HepG2 (cell line): ENCODE results near the gene ETV2. TPM values are rescaled to one million over a fixed set of nuclear protein-coding genes. Genes with fewer than 3 reads are reported as not detected.

ENCODE experiments used
- CREM ChIP-seq, 2 experiments: sonication (generic) in 1 of 2; formaldehyde crosslinking in 1 of 2; IDR thresholded peaks; 2 replicates each; pipeline versions ENCODE4 v1.4.0 to v1.6.1; 2016 to 2020; ENCODE audit warnings: antibody characterized with exemption in 1 of 2, mild to moderate bottlenecking in 1 of 2, missing genetic modification reagents in 1 of 2
- ETV5 ChIP-seq: IDR thresholded peaks from 2 replicates; pipeline ENCODE4 v1.6.1; 2018; ENCODE audit warnings: missing biosample characterization, missing genetic modification reagents, inconsistent platforms, borderline replicate concordance
- FOXK1 ChIP-seq: sonication (generic); formaldehyde crosslinking; IDR thresholded peaks from 2 replicates; pipeline ENCODE4 v1.4.0; 2020; ENCODE audit warnings: low read depth, missing genetic modification reagents, borderline replicate concordance
- GFI1 ChIP-seq: sonication (generic); formaldehyde crosslinking; IDR thresholded peaks from 2 replicates; pipeline ENCODE4 v1.5.0; 2020; ENCODE audit warnings: missing genetic modification reagents, mild to moderate bottlenecking, borderline replicate concordance
- NFIB ChIP-seq: sonication (generic); formaldehyde crosslinking; IDR thresholded peaks from 2 replicates; pipeline ENCODE4 v1.9.0; 2021; ENCODE audit warnings: missing genetic modification reagents, mild to moderate bottlenecking, borderline replicate concordance
- SIN3B ChIP-seq: fragments of 150-350 bp; IDR thresholded peaks from 2 replicates; pipeline ENCODE4 v1.6.1; 2014; ENCODE audit warnings: low read length
- ZFP90 ChIP-seq: sonication (generic); formaldehyde crosslinking; IDR thresholded peaks from 2 replicates; pipeline ENCODE4 v1.8.0; 2022; ENCODE audit warnings: missing genetic modification reagents, mild to moderate bottlenecking, inconsistent platforms, borderline replicate concordance
- ZNF251 ChIP-seq: sonication (generic); formaldehyde crosslinking; IDR thresholded peaks from 2 replicates; pipeline ENCODE4 v1.9.0; 2021; ENCODE audit warnings: mild to moderate bottlenecking, missing genetic modification reagents
- ZNF3 ChIP-seq: IDR thresholded peaks from 2 replicates; pipeline ENCODE4 v1.7.0; 2017; ENCODE audit warnings: inconsistent platforms
- ZNF83 ChIP-seq: sonication (generic); formaldehyde crosslinking; IDR thresholded peaks from 2 replicates; pipeline ENCODE4 v1.4.0; 2020; ENCODE audit warnings: missing genetic modification reagents, mild to moderate bottlenecking, borderline replicate concordance
- polyA plus RNA-seq, 8 experiments: library from polyadenylated mRNA; depleted of rRNA in 3 of 8; stranded (reverse) in 7 of 8; unstranded in 1 of 8; fragments of >200 nt; fragmentation: Illumina TruSeq in 4 of 8; extraction: Trizol in 4 of 8; gene quantifications; 2 replicates each; pipeline versions ENCODE4 v1.2.1 to v1.2.3, GENCODE V29; 2011 to 2016; ENCODE audit warnings: low read depth in 4 of 8, missing spikeins in 1 of 8, mixed read lengths in 1 of 8; ENCODE audit not compliant: insufficient read depth in 1 of 8
- total RNA-seq, 5 experiments: library from RNA; depleted of rRNA; stranded (reverse); fragments of >200 nt; fragmentation: Illumina TruSeq; extraction: Trizol; gene quantifications; 2 replicates each; pipeline ENCODE4 v1.2.3, GENCODE V29; 2016; ENCODE audit warnings: low read depth in 1 of 5
- TF ChIP-seq, protein P1 (sequence below): sonication (generic); formaldehyde crosslinking; IDR thresholded peaks from 2 replicates; pipeline ENCODE4 v1.8.1; 2023; ENCODE audit warnings: mild to moderate bottlenecking, moderate library complexity, missing genetic modification reagents
- TF ChIP-seq, protein P2 (sequence below): sonication (generic); formaldehyde crosslinking; IDR thresholded peaks from 2 replicates; pipeline ENCODE4 v1.5.0; 2020; ENCODE audit warnings: mild to moderate bottlenecking, low read depth, missing genetic modification reagents, borderline replicate concordance
- TF ChIP-seq, protein P3 (sequence below): sonication (generic); formaldehyde crosslinking; IDR thresholded peaks from 2 replicates; pipeline ENCODE4 v1.4.0; 2020; ENCODE audit warnings: missing genetic modification reagents, borderline replicate concordance
- TF ChIP-seq, protein P4 (sequence below): sonication (generic); IDR thresholded peaks from 2 replicates; pipeline ENCODE4 v1.6.1; 2016; ENCODE audit warnings: low read depth, borderline replicate concordance
- TF ChIP-seq, protein P5 (sequence below): sonication (generic); formaldehyde crosslinking; IDR thresholded peaks from 2 replicates; pipeline ENCODE4; 2020; ENCODE audit warnings: missing genetic modification reagents, mild to moderate bottlenecking, borderline replicate concordance

Gene ETV2
- total and polyA plus RNA-seq, 2 of the 13 experiments (the other 11 are each of a cell fraction or from before 2014, with no cell fraction given), result 0.07 to 0.20 TPM

DNA sequence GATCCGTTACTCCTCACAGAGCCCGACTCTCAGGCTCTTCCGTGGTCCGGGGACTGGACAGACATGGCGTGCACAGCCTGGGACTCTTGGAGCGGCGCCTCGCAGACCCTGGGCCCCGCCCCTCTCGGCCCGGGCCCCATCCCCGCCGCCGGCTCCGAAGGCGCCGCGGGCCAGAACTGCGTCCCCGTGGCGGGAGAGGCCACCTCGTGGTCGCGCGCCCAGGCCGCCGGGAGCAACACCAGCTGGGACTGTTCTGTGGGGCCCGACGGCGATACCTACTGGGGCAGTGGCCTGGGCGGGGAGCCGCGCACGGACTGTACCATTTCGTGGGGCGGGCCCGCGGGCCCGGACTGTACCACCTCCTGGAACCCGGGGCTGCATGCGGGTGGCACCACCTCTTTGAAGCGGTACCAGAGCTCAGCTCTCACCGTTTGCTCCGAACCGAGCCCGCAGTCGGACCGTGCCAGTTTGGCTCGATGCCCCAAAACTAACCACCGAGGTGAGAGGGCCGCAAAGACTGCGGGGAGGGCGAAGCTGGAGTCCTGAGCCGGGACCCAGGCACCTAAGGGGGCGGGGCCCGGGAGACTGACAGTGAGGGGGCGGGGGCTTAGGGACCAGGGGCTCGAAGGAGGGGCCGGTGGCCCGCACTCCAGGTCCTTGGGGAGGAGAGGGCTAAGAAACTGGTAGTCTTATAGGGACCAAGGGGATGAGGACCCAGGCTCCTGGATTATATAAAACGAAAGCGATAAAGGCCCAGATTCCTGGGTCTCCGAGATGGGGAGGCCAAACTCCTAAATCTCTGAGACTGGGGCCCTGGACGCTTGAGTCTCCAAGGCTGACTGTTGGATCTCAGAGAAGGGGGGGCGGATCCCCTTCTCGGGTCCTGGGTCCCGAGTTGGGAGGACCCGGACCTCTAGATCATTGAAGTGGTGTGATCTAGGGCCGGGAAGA, 2.0 kb downstream of the ETV2 start (continued):
- TF ChIP-seq, protein P1, sequence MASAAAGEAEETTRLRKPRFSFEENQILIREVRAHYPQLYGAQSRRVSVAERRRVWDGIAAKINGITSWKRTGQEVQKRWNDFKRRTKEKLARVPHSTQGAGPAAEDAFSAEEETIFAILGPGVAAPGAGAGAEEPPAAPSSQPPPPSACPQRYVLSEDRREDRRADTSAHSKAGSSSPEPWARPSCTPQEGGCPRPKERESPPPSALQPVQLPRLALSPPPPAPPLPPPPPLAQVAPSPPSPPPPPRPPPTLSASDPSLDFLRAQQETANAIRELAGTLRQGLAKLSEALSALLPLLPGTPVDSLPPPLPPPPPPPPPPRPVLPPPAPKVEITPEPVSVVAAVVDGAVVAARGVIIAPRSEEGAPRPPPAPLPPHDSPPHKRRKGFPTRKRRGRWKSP (CRISPR knock-in tag), result peak; percentile 64
- TF ChIP-seq, protein P2, sequence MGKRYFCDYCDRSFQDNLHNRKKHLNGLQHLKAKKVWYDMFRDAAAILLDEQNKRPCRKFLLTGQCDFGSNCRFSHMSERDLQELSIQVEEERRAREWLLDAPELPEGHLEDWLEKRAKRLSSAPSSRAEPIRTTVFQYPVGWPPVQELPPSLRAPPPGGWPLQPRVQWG (CRISPR knock-in tag), result no peak
- TF ChIP-seq ZFP90 (no peak; the same call in 1 of the 2 replicates), ETV5 (CRISPR knock-in tag) (0 out of 2 replicates have a peak, but pooled peaks have one; percentile 30), ZNF3 (no peak), NFIB (no peak), ZNF251 (CRISPR knock-in tag) (no peak), SIN3B (no peak), FOXK1 (peak; percentile 31; the same call in 1 of the 2 replicates), CREM (IDR thresholded peaks at IDR 0.05) (no peak), CREM (CRISPR knock-in tag; IDR thresholded peaks at IDR 0.05) (no peak), ZNF83 (CRISPR knock-in tag) (no peak; the same call in 1 of the 2 replicates), GFI1 (CRISPR knock-in tag) (no peak)
- TF ChIP-seq, protein P3, sequence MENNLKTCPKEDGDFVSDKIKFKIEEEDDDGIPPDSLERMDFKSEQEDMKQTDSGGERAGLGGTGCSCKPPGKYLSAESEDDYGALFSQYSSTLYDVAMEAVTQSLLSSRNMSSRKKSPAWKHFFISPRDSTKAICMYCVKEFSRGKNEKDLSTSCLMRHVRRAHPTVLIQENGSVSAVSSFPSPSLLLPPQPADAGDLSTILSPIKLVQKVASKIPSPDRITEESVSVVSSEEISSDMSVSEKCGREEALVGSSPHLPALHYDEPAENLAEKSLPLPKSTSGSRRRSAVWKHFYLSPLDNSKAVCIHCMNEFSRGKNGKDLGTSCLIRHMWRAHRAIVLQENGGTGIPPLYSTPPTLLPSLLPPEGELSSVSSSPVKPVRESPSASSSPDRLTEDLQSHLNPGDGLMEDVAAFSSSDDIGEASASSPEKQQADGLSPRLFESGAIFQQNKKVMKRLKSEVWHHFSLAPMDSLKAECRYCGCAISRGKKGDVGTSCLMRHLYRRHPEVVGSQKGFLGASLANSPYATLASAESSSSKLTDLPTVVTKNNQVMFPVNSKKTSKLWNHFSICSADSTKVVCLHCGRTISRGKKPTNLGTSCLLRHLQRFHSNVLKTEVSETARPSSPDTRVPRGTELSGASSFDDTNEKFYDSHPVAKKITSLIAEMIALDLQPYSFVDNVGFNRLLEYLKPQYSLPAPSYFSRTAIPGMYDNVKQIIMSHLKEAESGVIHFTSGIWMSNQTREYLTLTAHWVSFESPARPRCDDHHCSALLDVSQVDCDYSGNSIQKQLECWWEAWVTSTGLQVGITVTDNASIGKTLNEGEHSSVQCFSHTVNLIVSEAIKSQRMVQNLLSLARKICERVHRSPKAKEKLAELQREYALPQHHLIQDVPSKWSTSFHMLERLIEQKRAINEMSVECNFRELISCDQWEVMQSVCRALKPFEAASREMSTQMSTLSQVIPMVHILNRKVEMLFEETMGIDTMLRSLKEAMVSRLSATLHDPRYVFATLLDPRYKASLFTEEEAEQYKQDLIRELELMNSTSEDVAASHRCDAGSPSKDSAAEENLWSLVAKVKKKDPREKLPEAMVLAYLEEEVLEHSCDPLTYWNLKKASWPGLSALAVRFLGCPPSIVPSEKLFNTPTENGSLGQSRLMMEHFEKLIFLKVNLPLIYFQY, result peak; percentile 83
- TF ChIP-seq, protein P4, sequence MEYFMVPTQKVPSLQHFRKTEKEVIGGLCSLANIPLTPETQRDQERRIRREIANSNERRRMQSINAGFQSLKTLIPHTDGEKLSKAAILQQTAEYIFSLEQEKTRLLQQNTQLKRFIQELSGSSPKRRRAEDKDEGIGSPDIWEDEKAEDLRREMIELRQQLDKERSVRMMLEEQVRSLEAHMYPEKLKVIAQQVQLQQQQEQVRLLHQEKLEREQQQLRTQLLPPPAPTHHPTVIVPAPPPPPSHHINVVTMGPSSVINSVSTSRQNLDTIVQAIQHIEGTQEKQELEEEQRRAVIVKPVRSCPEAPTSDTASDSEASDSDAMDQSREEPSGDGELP, result peak; percentile 84; the same call in 1 of the 2 replicates
- TF ChIP-seq, protein P5, sequence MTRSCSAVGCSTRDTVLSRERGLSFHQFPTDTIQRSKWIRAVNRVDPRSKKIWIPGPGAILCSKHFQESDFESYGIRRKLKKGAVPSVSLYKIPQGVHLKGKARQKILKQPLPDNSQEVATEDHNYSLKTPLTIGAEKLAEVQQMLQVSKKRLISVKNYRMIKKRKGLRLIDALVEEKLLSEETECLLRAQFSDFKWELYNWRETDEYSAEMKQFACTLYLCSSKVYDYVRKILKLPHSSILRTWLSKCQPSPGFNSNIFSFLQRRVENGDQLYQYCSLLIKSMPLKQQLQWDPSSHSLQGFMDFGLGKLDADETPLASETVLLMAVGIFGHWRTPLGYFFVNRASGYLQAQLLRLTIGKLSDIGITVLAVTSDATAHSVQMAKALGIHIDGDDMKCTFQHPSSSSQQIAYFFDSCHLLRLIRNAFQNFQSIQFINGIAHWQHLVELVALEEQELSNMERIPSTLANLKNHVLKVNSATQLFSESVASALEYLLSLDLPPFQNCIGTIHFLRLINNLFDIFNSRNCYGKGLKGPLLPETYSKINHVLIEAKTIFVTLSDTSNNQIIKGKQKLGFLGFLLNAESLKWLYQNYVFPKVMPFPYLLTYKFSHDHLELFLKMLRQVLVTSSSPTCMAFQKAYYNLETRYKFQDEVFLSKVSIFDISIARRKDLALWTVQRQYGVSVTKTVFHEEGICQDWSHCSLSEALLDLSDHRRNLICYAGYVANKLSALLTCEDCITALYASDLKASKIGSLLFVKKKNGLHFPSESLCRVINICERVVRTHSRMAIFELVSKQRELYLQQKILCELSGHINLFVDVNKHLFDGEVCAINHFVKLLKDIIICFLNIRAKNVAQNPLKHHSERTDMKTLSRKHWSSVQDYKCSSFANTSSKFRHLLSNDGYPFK (CRISPR knock-in tag), result peak; percentile 15; the same call in 1 of the 2 replicates
